COR-L47 (cell line): Measurements from ENCODE around the gene TUBGCP6.

ENCODE experiments used
- DNase-seq: peaks from one replicate; lab custom pipeline; 2025; lab: John Stamatoyannopoulos, UW

Gene TUBGCP6

GRCh38 chr22:50197000-50197800 lies 47.6 kb downstream of the TUBGCP6 start:
- DNase-seq, result no peak

DNA sequence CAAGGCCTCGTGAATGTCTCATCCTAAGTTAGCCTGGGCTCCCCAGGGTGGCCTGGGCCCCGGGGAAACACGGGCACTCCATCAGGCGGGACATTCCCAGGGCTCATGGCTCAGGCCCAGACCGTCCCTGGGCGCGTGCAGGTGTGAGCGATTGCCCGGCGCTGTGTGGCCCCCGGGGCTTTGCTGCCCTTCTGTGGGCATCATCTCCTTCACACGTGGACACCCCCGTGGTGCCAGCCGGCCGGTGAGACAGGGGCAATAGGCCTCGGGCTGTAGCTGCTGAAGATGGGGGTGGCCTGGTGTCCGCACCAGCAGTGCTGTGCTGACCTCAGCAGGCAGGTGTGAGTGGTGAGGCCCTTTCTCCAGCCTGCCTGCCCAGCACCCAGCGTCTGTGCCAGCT lies 48.6 kb downstream of the TUBGCP6 start:
- no peak for DNase-seq

- no peak for DNase-seq
These were observed 50.6 kb downstream of the TUBGCP6 start for GRCh38 chr22:50194037-50194805.

GRCh38 chr22:50193621-50194020 lies 51.2 kb downstream of the TUBGCP6 start:
- no peak for DNase-seq

GRCh38 chr22:50192436-50193204 lies 52.2 kb downstream of the TUBGCP6 start:
- no peak for DNase-seq

DNA sequence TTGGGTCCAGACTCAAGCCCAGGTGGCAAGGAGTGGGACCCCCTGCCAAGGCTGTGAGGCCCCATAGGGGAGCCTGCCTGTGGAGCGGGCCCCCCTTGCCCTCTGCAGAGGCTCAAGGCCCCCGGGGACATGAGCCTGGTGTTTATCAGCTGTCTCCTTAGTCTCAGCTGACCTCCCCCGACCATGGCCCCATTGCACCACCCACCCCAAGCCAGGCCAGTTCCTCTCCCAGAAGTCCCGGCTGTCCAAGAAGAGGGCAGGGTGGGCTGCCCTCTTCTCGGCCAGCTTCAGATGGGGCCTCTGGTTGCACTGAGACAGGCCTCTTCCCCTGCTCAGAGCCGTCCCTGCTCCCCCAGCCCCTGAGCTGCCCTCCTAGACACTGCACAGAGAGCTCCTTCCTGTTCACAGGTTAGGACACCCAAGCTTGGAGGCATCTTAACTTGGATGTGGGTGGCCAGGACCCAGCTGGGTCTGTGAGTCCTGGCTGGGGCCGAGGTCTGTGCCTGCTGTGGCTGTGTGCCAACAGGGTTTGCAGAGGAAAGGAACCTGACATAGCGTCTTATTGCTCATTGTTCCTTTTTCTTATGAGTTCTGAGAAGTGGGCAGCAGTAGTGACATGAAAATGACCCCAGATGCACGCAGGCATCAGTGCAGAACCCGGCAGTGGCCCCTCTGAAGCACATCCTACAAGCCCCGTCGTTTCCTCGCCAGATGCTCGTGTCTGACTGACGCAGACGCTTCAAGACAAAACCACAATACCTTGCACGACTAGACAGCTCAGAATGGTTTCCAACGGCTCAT lies 53.7 kb downstream of the TUBGCP6 start:
- no peak for DNase-seq

DNA sequence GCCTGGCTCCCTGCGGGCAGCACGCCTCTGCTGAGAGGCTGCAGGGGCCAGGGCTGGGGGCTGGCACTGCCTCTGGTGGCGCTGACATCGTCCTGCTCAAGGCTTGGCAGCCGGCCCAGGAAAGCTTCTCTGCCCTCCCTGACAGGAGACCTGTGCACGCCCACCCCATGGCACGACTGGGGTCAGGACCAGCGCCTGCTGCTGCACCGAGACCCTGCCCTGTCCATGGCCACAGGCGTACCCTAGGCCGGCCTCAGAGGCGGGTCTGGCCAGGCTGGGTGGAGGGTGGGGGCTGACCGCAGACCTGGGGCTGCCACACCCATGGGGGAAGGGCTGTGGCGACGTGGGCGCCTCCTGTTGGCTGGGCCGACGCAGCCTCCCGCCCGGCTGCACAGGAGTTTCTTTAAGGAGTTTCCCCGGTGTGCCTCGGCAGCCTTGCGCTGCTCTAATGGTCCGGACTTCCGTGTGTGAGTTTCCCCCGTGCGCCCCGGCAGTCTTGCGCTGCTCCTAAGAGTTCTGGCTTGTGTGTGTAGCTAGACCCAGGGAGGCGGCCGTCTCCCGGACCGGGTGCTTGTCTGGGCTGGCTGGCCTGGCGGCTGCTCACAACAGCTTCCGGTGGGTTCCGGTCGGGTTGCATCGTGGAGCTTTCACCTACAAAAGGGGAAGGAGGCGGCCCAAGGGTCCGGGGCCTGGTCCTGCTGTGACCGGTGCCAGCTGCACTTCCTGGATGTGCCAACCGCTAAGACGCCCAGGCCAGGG lies 54.5 kb downstream of the TUBGCP6 start:
- peak; percentile 49 for DNase-seq

- DNase-seq, result no peak
These were observed 55.0 kb downstream of the TUBGCP6 start for GRCh38 chr22:50189849-50190181.

DNA sequence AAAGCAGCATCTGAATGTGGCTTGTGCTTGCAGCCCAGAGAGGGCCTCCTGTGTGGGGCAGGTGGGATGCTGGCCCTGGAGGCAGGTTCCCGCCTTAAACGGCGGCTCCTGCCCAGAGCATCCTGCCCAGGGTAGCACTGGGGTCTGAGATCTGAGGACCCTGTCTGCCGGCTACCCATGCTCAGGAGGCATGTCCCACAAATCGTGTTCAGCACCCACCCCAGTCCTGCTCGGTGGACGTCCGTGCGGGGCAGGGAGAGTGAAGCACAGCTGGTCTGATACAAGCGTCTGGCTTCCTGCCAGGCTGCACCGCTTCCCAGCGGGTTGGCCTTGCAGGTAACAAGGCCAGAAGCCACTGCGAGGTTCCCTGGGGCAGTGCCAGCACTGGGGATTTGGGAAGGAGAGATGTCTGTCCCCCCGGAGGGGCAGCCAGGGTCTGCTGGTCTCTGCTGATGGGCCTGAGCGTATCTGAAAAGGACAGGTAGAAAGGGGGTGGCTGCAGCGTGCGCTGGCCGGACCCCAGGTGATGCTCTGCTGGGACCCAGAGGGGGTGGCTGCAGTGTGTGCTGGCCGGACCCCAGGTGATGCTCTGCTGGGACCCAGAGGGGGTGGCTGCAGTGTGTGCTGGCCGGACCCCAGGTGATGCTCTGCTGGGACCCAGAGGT lies 55.5 kb downstream of the TUBGCP6 start:
- peak; percentile 54 for DNase-seq

DNA sequence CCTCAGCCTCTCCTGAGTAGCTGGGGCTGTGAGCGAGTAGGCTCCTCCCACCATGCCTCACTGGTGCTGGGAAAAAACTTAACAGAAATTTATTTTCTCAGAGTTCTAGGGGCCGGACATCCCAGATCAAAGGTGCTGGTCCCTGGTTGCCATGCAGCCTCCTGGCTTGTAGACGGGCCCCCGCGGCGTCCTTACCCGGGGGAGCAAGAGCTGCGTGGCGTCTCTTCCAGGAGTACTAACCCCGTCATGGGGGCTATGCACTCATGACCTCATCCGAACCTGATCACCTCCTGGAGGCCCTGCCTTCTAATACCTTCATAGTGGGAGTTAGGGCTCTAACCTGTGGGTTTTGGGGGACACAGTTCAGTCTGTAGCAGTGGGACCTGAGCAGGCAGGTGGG lies 56.5 kb downstream of the TUBGCP6 start:
- no peak for DNase-seq

- no peak for DNase-seq
These were observed 57.9 kb downstream of the TUBGCP6 start for GRCh38 chr22:50186761-50187523.

DNA sequence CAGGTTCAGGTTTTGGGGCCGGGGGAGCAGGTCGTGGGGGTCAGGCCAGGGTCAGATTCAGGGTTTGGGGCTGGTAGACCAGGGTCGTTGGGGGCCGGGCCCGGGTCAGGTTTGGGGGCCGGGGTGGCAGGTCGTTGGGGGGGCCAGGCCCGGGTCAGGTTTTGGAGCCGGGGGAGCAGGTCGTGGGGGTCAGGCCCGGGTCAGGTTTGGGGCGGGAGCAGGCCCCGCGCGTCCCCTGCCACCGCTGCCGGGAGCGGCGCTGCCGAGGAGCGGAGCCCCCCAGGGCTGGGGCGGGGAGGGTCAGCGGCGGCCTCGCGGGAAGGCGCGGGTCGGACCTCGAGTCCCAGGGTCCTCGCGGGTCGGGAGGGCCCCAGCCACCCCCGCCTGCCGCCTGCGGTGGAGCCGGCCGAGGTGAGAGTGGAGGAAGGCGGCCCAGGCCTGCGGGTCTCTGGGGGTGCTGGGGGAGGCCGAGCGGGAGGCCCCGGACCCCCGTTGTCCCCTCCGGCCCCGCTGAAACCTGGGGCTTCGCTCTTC lies 58.6 kb downstream of the TUBGCP6 start:
- DNase-seq, result no peak

GRCh38 chr22:50185375-50186087 lies 59.3 kb downstream of the TUBGCP6 start, which contains the start of gene TRABD:
TSS of gene TRABD (plus strand) at chr22:50185913. CDS start at chr22:50193061, 7,148 bp downstream.
- DNase-seq, result peak; percentile 85

DNA sequence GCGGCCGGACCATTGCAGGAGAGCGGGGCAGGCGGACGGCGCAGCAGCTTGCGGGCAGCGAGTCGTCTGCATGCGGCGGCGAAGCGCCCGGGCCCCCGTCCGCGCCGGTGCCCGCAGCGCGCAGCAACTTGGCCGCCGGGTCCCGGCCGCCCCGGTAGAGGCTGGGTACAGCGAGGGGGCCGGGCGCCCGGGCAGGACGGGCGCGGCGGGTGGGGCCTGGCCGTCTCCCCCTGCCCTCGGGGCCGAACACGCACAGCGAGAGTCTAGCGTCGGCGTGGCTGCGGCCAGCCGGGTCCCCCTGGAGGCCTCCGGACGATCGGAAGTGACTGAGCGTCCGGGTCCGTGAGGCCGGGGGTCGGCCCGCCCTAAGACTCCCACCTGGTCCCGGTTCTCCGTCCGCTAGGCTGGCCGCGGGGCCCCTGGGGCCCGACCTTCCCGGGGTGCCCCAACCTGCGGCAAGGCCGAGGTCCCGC lies 59.9 kb downstream of the TUBGCP6 start:
- no peak for DNase-seq

GRCh38 chr22:50184004-50184901 lies 60.6 kb downstream of the TUBGCP6 start:
- DNase-seq, result no peak

DNA sequence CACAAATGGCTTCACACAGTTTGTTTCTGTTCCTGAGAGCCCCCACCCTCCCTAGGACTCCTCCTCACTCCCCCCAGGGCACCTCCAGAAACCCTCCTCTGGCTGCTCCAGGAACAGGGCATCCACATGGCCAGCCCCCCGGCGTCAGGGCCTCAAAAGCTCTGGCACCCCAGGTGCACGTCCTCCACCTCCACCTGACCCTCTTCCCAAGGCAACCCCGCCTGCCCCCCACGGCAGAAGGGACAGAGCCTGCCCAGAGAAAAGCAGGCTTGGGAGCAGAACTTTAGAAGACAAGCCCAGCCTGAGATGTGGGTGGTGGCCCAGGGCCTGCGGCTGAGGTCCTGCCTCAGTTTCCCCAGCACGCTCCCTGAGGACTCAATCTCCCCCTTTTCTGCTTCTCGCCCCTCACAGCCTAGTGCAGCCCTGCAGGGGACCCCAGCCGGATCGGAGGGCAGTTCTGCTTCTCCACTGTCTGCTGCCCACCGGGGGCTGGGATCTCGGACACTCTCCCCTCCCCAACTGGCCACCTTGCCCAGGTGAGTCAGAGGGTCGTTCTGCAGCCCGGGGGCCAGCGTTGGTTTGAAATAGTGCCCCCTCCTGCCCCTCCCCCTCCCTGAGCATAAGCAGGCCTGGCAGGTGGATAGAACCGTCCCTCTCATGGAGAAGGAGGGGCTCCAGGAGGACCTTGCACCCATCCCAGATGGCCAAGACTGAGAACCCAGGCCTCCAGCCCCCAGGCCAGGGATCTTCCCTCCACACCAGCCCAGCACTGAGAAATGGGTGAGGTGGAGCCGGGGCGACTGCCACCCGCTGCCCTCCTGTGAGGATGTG lies 61.5 kb downstream of the TUBGCP6 start:
- no peak for DNase-seq
